Middle frontal gyrus (tissue), 1 donor: ENCODE measurements around the gene AP1S1.
"Not testable (repeated sequence)": the region's sequence is repeated elsewhere in the genome, so short reads cannot be mapped to it uniquely, and the experiment has no call there.

ENCODE experiments used
- DNase-seq: peaks from one replicate; pipeline ENCODE4 v3.0.0-alpha.2; 2015; ENCODE audit warnings: low spot score; ENCODE audit errors: extremely low spot score

AP1S1 gene

GRCh38 chr7:101170617-101171441 is 16.6 kb downstream of the AP1S1 start:
- no peak for DNase-seq

- no peak for DNase-seq
These were observed 17.2 kb downstream of the AP1S1 start for GRCh38 chr7:101171442-101171837.

GRCh38 chr7:101172005-101172853 is 18.0 kb downstream of the AP1S1 start:
- DNase-seq: no peak

GRCh38 chr7:101172854-101173751 is 18.8 kb downstream of the AP1S1 start:
- DNase-seq: no peak

GRCh38 chr7:101173752-101174244 is 19.5 kb downstream of the AP1S1 start:
- DNase-seq: no peak

- DNase-seq: no peak
These were observed 20.1 kb downstream of the AP1S1 start for GRCh38 chr7:101174322-101174854.

GRCh38 chr7:101175664-101176063 is 21.4 kb downstream of the AP1S1 start:
- no peak for DNase-seq

- DNase-seq: no peak
These were observed 23.4 kb downstream of the AP1S1 start for GRCh38 chr7:101177644-101178043.

- no peak for DNase-seq
These were observed 24.8 kb downstream of the AP1S1 start for GRCh38 chr7:101179117-101179516.

- no peak for DNase-seq
These were observed 25.4 kb downstream of the AP1S1 start for GRCh38 chr7:101179713-101180112.

GRCh38 chr7:101180130-101180755 is 26.0 kb downstream of the AP1S1 start, which contains the start of gene NAT16:
NAT16 (minus strand) TSS chr7:101180293; CDS start chr7:101174807, 5,486 bp downstream.
- DNase-seq: no peak

GRCh38 chr7:101185258-101185839 is 31.1 kb downstream of the AP1S1 start:
- DNase-seq: no peak

GRCh38 chr7:101186194-101186593 is 31.9 kb downstream of the AP1S1 start:
- no peak for DNase-seq

GRCh38 chr7:101186844-101187428 is 32.7 kb downstream of the AP1S1 start:
- DNase-seq: no peak

- no peak for DNase-seq
These were observed 34.8 kb downstream of the AP1S1 start for GRCh38 chr7:101189109-101189508.

- DNase-seq: no peak
These were observed 41.6 kb downstream of the AP1S1 start for GRCh38 chr7:101195884-101196283.

- no peak for DNase-seq
These were observed 43.7 kb downstream of the AP1S1 start for GRCh38 chr7:101197991-101198390.

- no peak for DNase-seq
These were observed 44.2 kb downstream of the AP1S1 start for GRCh38 chr7:101198476-101198875.

- not testable (repeated sequence) for DNase-seq
These were observed 45.2 kb downstream of the AP1S1 start for GRCh38 chr7:101199522-101199921.

GRCh38 chr7:101200504-101200861 is 46.2 kb downstream of the AP1S1 start:
- no peak for DNase-seq
